WTC11 (cell line): ENCODE results near the gene CD300H. TPM values are rescaled to one million over a fixed set of nuclear protein-coding genes. Genes with fewer than 3 reads are reported as not detected.

Experiments used
- ATAC-seq: fragments of 200-7000 bp; cut with Tn5 transposase; 2 replicates; pipeline ENCODE4 v1.10.0; 2021; ENCODE audit warnings: mild to moderate bottlenecking, moderate library complexity
- CTCF ChIA-PET: fragments of 300-600 bp; sonication (Branson Sonifier 250); formaldehyde crosslinking; loops from one replicate; lab custom pipeline; 2021; ENCODE audit warnings: antibody characterized with exemption; lab: Charles Lee
- POLR2A ChIA-PET: fragments of 350-600 bp; sonication (Branson Sonifier 250); formaldehyde crosslinking; loops from one replicate; lab custom pipeline; 2021; ENCODE audit warnings: antibody characterized with exemption; lab: Charles Lee
- DNase-seq: peaks from one replicate; pipeline ENCODE4 v3.0.0; 2021; ENCODE audit warnings: low spot score
- H3K27ac Mint-ChIP-seq: 2 replicates; pipeline ENCODE4 v1.8.0; 2021; ENCODE audit warnings: mixed read lengths
- H3K27me3 Mint-ChIP-seq: 2 replicates; pipeline ENCODE4 v1.8.0; 2021; ENCODE audit warnings: low read depth, mild to moderate bottlenecking, moderate library complexity, mixed read lengths
- H3K36me3 Mint-ChIP-seq: 2 replicates; pipeline ENCODE4 v1.8.0; 2021; ENCODE audit warnings: mixed read lengths
- H3K4me1 Mint-ChIP-seq: 2 replicates; pipeline ENCODE4 v1.8.0; 2022; ENCODE audit warnings: mixed read lengths
- H3K4me3 Mint-ChIP-seq: 2 replicates; pipeline ENCODE4 v1.8.0; 2021; ENCODE audit warnings: mild to moderate bottlenecking, moderate library complexity, mixed read lengths
- H3K9me3 Mint-ChIP-seq: 2 replicates; pipeline ENCODE4 v1.8.0; 2021; ENCODE audit warnings: mixed read lengths
- AFF4 ChIP-seq: sonication (generic); formaldehyde crosslinking; IDR thresholded peaks from 2 replicates; pipeline ENCODE4 v1.8.1; 2023; ENCODE audit warnings: mild to moderate bottlenecking, missing genetic modification reagents, borderline replicate concordance
- ATF2 ChIP-seq: sonication (generic); formaldehyde crosslinking; IDR thresholded peaks from 2 replicates; pipeline ENCODE4 v1.8.1; 2022; ENCODE audit warnings: low read depth, missing genetic modification reagents, borderline replicate concordance
- CBFB ChIP-seq: sonication (generic); formaldehyde crosslinking; IDR thresholded peaks from 2 replicates; pipeline ENCODE4 v1.8.1; 2022; ENCODE audit warnings: mild to moderate bottlenecking, low read depth, missing genetic modification reagents
- E2F1 ChIP-seq: sonication (generic); formaldehyde crosslinking; IDR thresholded peaks from 2 replicates; pipeline ENCODE4 v1.8.0; 2022; ENCODE audit warnings: mild to moderate bottlenecking, missing genetic modification reagents
- ESRRA ChIP-seq: sonication (generic); formaldehyde crosslinking; IDR thresholded peaks from 2 replicates; pipeline ENCODE4 v1.8.1; 2022; ENCODE audit warnings: mild to moderate bottlenecking, missing genetic modification reagents, borderline replicate concordance
- FOXP4 ChIP-seq: sonication (generic); formaldehyde crosslinking; IDR thresholded peaks from 2 replicates; pipeline ENCODE4 v1.8.0; 2022; ENCODE audit warnings: mild to moderate bottlenecking, missing genetic modification reagents
- GTF2I ChIP-seq: fragments of 250-450 bp; sonication (Bioruptor Pico); conservative IDR thresholded peaks from 2 replicates; pipeline ENCODE4 v1.4.0; 2021; ENCODE audit warnings: mild to moderate bottlenecking
- HMGXB4 ChIP-seq: sonication (generic); formaldehyde crosslinking; IDR thresholded peaks from 2 replicates; pipeline ENCODE4 v1.8.1; 2023; ENCODE audit warnings: mild to moderate bottlenecking, moderate library complexity, missing genetic modification reagents
- JUN ChIP-seq: sonication (generic); formaldehyde crosslinking; IDR thresholded peaks from 2 replicates; pipeline ENCODE4 v1.8.0; 2023; ENCODE audit warnings: mild to moderate bottlenecking, missing genetic modification reagents
- NR2C2 ChIP-seq: sonication (generic); formaldehyde crosslinking; IDR thresholded peaks from 2 replicates; pipeline ENCODE4 v1.8.0; 2022; ENCODE audit warnings: mild to moderate bottlenecking, missing genetic modification reagents
- NR3C1 ChIP-seq: sonication (generic); formaldehyde crosslinking; conservative IDR thresholded peaks from 2 replicates; pipeline ENCODE4 v1.8.1; 2023; ENCODE audit warnings: low read depth, mild to moderate bottlenecking, missing genetic modification reagents
- PRDM15 ChIP-seq: sonication (generic); formaldehyde crosslinking; IDR thresholded peaks from 2 replicates; pipeline ENCODE4 v1.8.0; 2022; ENCODE audit warnings: missing genetic modification reagents
- TCF7 ChIP-seq: sonication (generic); formaldehyde crosslinking; IDR thresholded peaks from 2 replicates; pipeline ENCODE4 v1.8.0; 2022; ENCODE audit warnings: mild to moderate bottlenecking, low read depth, missing genetic modification reagents, moderate library complexity
- TEAD4 ChIP-seq: sonication (generic); formaldehyde crosslinking; IDR thresholded peaks from 2 replicates; pipeline ENCODE4 v1.8.0; 2022; ENCODE audit warnings: mild to moderate bottlenecking, missing genetic modification reagents
- USF1 ChIP-seq: sonication (generic); formaldehyde crosslinking; IDR thresholded peaks from 2 replicates; pipeline ENCODE4 v1.8.0; 2022; ENCODE audit warnings: mild to moderate bottlenecking, missing genetic modification reagents
- ZBTB21 ChIP-seq: sonication (generic); formaldehyde crosslinking; IDR thresholded peaks from 2 replicates; pipeline ENCODE4 v1.8.1; 2023; ENCODE audit warnings: mild to moderate bottlenecking, missing genetic modification reagents, borderline replicate concordance
- ZBTB43 ChIP-seq: sonication (generic); formaldehyde crosslinking; IDR thresholded peaks from 2 replicates; pipeline ENCODE4 v1.8.1; 2023; ENCODE audit warnings: mild to moderate bottlenecking, missing genetic modification reagents
- ZNF121 ChIP-seq: sonication (generic); formaldehyde crosslinking; IDR thresholded peaks from 2 replicates; pipeline ENCODE4 v1.8.0; 2023; ENCODE audit warnings: missing genetic modification reagents
- total RNA-seq: library from RNA; stranded (reverse); gene quantifications from 3 replicates; pipeline ENCODE4 v1.2.3, GENCODE V29; 2021

The CD300H gene
- total RNA-seq, 1 experiment from 2014 or later, result not detected

GRCh38 chr17:74527081-74527480 is 40.2 kb downstream of the CD300H start:
- no peak overlapping the region for H3K4me3 Mint-ChIP-seq
- TF ChIP-seq PRDM15 (CRISPR knock-in tag) (no peak), TEAD4 (CRISPR knock-in tag) (no peak), ZBTB21 (no peak), GTF2I (CRISPR knock-in tag) (no peak), ATF2 (CRISPR knock-in tag) (no peak), ZBTB43 (CRISPR knock-in tag) (no peak), AFF4 (CRISPR knock-in tag) (no peak), ZNF121 (no peak), CBFB (CRISPR knock-in tag) (no peak), NR3C1 (CRISPR knock-in tag) (no peak), TCF7 (CRISPR knock-in tag) (no peak), E2F1 (CRISPR knock-in tag) (no peak), USF1 (CRISPR knock-in tag) (no peak), HMGXB4 (CRISPR knock-in tag) (no peak), NR2C2 (CRISPR knock-in tag) (no peak), JUN (no peak), ESRRA (CRISPR knock-in tag) (no peak), FOXP4 (no peak)

More at GRCh38 chr17:74527081-74527480, 40.2 kb downstream of the CD300H start:
- ChIA-PET POLR2A (no interaction called here), CTCF (interaction anchor here (1.2 to 1.5 kb wide), 2 partner anchors 16 to 148 kb away, joined by 3 to 5 read pairs; no protein-coding TSS in a partner anchor)
- H3K27me3 Mint-ChIP-seq, result peaks cover 36% of the 10 kb centered on the region
- no peaks in the 10 kb centered on the region for H3K36me3 Mint-ChIP-seq
- peaks cover 6% of the 10 kb centered on the region for H3K4me1 Mint-ChIP-seq
- ATAC-seq (no peak), DNase-seq (no peak)
- H3K9me3 Mint-ChIP-seq, result peaks cover 5% of the 10 kb centered on the region
- H3K27ac Mint-ChIP-seq, result no peak overlapping the region
